Keratinocyte (primary cell): ENCODE results near the gene DUSP28. TPM values are rescaled to one million over a fixed set of nuclear protein-coding genes. Genes with fewer than 3 reads are reported as not detected.

Source experiments
- DNase-seq: peaks from one replicate; pipeline ENCODE4 v3.0.0-alpha.2; 2011; ENCODE audit warnings: low read depth, missing footprints, low spot score
- FAIRE-seq: peaks from 2 replicates; lab custom pipeline; 2011; peaks lifted over from hg19 to GRCh38; lab: Jason Lieb, UNC
- H2AFZ ChIP-seq: 2 replicates; pipeline ENCODE4 v1.6.0; 2012; ENCODE audit warnings: low read length, control low read depth, inconsistent platforms; ENCODE audit not compliant: control insufficient read depth
- H3K27ac ChIP-seq: 2 replicates; pipeline ENCODE4 v1.5.1; 2011; ENCODE audit warnings: low read length; ENCODE audit not compliant: control insufficient read depth, insufficient read depth
- H3K27me3 ChIP-seq: 3 replicates; pipeline ENCODE4 v1.6.0; 2011; ENCODE audit warnings: low read length; ENCODE audit not compliant: control insufficient read depth, insufficient read depth; ENCODE audit errors: extremely low read depth
- H3K36me3 ChIP-seq, 2 experiments: 2 replicates in 1 of 2; 3 replicates in 1 of 2; pipeline ENCODE4 v1.5.1; 2011; ENCODE audit warnings: low read length in 2 of 2, mild to moderate bottlenecking in 1 of 2; ENCODE audit not compliant: control insufficient read depth in 2 of 2, insufficient read depth in 2 of 2; ENCODE audit errors: extremely low read depth in 1 of 2
- H3K4me1 ChIP-seq: 3 replicates; pipeline ENCODE4 v1.5.1; 2011; ENCODE audit warnings: low read length; ENCODE audit not compliant: control insufficient read depth, insufficient read depth; ENCODE audit errors: extremely low read depth
- H3K4me2 ChIP-seq: 3 replicates; pipeline ENCODE4 v1.6.0; 2011; ENCODE audit warnings: low read depth, low read length; ENCODE audit not compliant: control insufficient read depth, insufficient read depth; ENCODE audit errors: extremely low read depth
- H3K4me3 ChIP-seq, 3 experiments: fragments of 200-600 bp in 1 of 3; sonication (generic) in 1 of 3; 2 replicates in 2 of 3; 3 replicates in 1 of 3; pipeline ENCODE4 v1.5.1; 2011 to 2016; ENCODE audit warnings: low read length in 3 of 3, mild to moderate bottlenecking in 3 of 3, control low read depth in 2 of 3, inconsistent platforms in 1 of 3, low read depth in 1 of 3, mixed read lengths in 1 of 3, mixed run types in 1 of 3, moderate library complexity in 1 of 3; ENCODE audit not compliant: control insufficient read depth in 2 of 3, insufficient read depth in 2 of 3; ENCODE audit errors: extremely low read depth in 1 of 3
- H3K79me2 ChIP-seq: 2 replicates; pipeline ENCODE4 v1.6.0; 2012; ENCODE audit warnings: low read length; ENCODE audit not compliant: control insufficient read depth, insufficient read depth
- H3K9ac ChIP-seq: 3 replicates; pipeline ENCODE4 v1.6.0; 2011; ENCODE audit warnings: low read length; ENCODE audit not compliant: control insufficient read depth, insufficient read depth; ENCODE audit errors: extremely low read depth
- H3K9me1 ChIP-seq: 3 replicates; pipeline ENCODE4 v1.6.0; 2011; ENCODE audit warnings: low read length; ENCODE audit not compliant: control insufficient read depth, insufficient read depth; ENCODE audit errors: extremely low read depth
- H3K9me3 ChIP-seq: 2 replicates; pipeline ENCODE4 v1.5.1; 2012; ENCODE audit warnings: low read depth, low read length; ENCODE audit not compliant: control insufficient read depth
- H4K20me1 ChIP-seq: 3 replicates; pipeline ENCODE4 v1.6.0; 2011; ENCODE audit warnings: low read length; ENCODE audit not compliant: control insufficient read depth, insufficient read depth; ENCODE audit errors: extremely low read depth
- EZH2 ChIP-seq: IDR thresholded peaks from one replicate; pipeline ENCODE4 v1.6.1; 2012; ENCODE audit warnings: inconsistent platforms, mild to moderate bottlenecking, low read length, moderate library complexity
- dilution Hi-C: fragments of 300-500 bp; cut with MboI; formaldehyde crosslinking; loops from one replicate; pipeline ENCODE4 v1.7.0; 2020; ENCODE audit warnings: low sequenced_read_pairs; ENCODE audit not compliant: extremely low pct_ligation_motif_present
- polyA plus RNA-seq, 5 experiments: library from polyadenylated mRNA; depleted of rRNA in 3 of 5; stranded (reverse) in 3 of 5; stranded (forward) in 1 of 5; unstranded in 1 of 5; fragments of >200 nt; gene quantifications; 1 replicate in 1 of 5; 2 replicates in 3 of 5; 3 replicates in 1 of 5; pipeline versions ENCODE4 v1.2.1 to v1.2.3, GENCODE V29; 2011 to 2012; ENCODE audit warnings: missing spikeins in 2 of 5, low read depth in 1 of 5, low replicate concordance in 1 of 5
- TF ChIP-seq, protein P1 (sequence below), 3 experiments: IDR thresholded peaks in 1 of 3; conservative IDR thresholded peaks in 1 of 3; optimal IDR thresholded peaks in 1 of 3; 2 replicates in 2 of 3; 3 replicates in 1 of 3; pipeline versions ENCODE3 to v1.5.1; 2011; ENCODE audit warnings: low read length in 3 of 3, mild to moderate bottlenecking in 3 of 3, moderate library complexity in 2 of 3, control low read depth in 1 of 3, inconsistent platforms in 1 of 3; ENCODE audit not compliant: insufficient read depth in 2 of 3; ENCODE audit errors: extremely low read depth in 1 of 3

Gene DUSP28
- polyA plus RNA-seq, 1 donor (not counting 4 experiments of a cell fraction or from before 2014, with no cell fraction given): 4.4 TPM

- DNase-seq (no peak), FAIRE-seq (no peak)
- Histone ChIP-seq H4K20me1 (peaks cover 5% of the 10 kb centered on the region), H3K4me1 (peaks cover 35% of the 10 kb centered on the region), H3K9me1 (peaks cover 2% of the 10 kb centered on the region), H3K9me3 (no peaks in the 10 kb centered on the region), H3K27me3 (no peaks in the 10 kb centered on the region), H3K9ac (no peak overlapping the region), H3K4me3 (no peak overlapping the region), H3K4me2 (peak overlapping the region; percentile 89), H3K27ac (no peak overlapping the region), H3K79me2 (no peaks in the 10 kb centered on the region), H3K36me3 (peaks cover 0 to 3% of the 10 kb centered on the region in 2 experiments), H2AFZ (no peak overlapping the region)
- dilution Hi-C loops: no loop called here
- TF ChIP-seq, protein P1, sequence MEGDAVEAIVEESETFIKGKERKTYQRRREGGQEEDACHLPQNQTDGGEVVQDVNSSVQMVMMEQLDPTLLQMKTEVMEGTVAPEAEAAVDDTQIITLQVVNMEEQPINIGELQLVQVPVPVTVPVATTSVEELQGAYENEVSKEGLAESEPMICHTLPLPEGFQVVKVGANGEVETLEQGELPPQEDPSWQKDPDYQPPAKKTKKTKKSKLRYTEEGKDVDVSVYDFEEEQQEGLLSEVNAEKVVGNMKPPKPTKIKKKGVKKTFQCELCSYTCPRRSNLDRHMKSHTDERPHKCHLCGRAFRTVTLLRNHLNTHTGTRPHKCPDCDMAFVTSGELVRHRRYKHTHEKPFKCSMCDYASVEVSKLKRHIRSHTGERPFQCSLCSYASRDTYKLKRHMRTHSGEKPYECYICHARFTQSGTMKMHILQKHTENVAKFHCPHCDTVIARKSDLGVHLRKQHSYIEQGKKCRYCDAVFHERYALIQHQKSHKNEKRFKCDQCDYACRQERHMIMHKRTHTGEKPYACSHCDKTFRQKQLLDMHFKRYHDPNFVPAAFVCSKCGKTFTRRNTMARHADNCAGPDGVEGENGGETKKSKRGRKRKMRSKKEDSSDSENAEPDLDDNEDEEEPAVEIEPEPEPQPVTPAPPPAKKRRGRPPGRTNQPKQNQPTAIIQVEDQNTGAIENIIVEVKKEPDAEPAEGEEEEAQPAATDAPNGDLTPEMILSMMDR (optimal IDR thresholded peaks at IDR 0.05 in 1 of 3, IDR thresholded peaks at IDR 0.05 in 1 of 3, conservative IDR thresholded peaks at IDR 0.05 in 1 of 3; ENCODE audit: extremely low read depth in 1 of 3, insufficient read depth in 2 of 3, low read length in 3 of 3): no peak
- no peak for TF ChIP-seq EZH2
Observed at GRCh38 chr2:240569998-240570530, 9.9 kb downstream of the DUSP28 start.

GRCh38 chr2:240570531-240571313 lies 10.6 kb downstream of the DUSP28 start:
- peaks cover 0 to 5% of the 10 kb centered on the region in 2 experiments for H3K36me3 ChIP-seq
- H3K9me1 ChIP-seq: peaks cover 2% of the 10 kb centered on the region
- dilution Hi-C loops: no loop called here
- no peak overlapping the region for H3K4me3 ChIP-seq
- no peak overlapping the region for H3K4me2 ChIP-seq
- peaks cover 29% of the 10 kb centered on the region for H3K4me1 ChIP-seq
- no peaks in the 10 kb centered on the region for H3K27me3 ChIP-seq
- DNase-seq: no peak
- H3K27ac ChIP-seq: no peak overlapping the region
- TF ChIP-seq, protein P1 (optimal IDR thresholded peaks at IDR 0.05 in 1 of 3, IDR thresholded peaks at IDR 0.05 in 1 of 3, conservative IDR thresholded peaks at IDR 0.05 in 1 of 3; ENCODE audit: extremely low read depth in 1 of 3, insufficient read depth in 2 of 3, low read length in 3 of 3): no peak
- TF ChIP-seq EZH2: no peak
- no peak overlapping the region for H2AFZ ChIP-seq
- no peaks in the 10 kb centered on the region for H3K79me2 ChIP-seq
- no peak for FAIRE-seq
- peaks cover 5% of the 10 kb centered on the region for H4K20me1 ChIP-seq
- no peak overlapping the region for H3K9ac ChIP-seq
- no peaks in the 10 kb centered on the region for H3K9me3 ChIP-seq
